H9 (cell line): ENCODE data around the gene GRIN2A. TPM values are rescaled to one million over a fixed set of nuclear protein-coding genes. Genes with fewer than 3 reads are reported as not detected.

Experiments
- DNase-seq: peaks from one replicate; pipeline ENCODE4 v3.0.0-alpha.2; 2017
- H2AFZ ChIP-seq: one replicate; pipeline ENCODE4 v1.6.1; 2013; ENCODE audit warnings: mild to moderate bottlenecking, low read length, control low read depth, moderate library complexity
- H2AK5ac ChIP-seq: 2 replicates; pipeline ENCODE4 v1.6.1; 2013; ENCODE audit warnings: low read length, control low read depth, mixed read lengths; ENCODE audit not compliant: insufficient read length
- H2BK120ac ChIP-seq: one replicate; pipeline ENCODE4 v1.6.1; 2013; ENCODE audit warnings: low read depth, mild to moderate bottlenecking, low read length, control low read depth, inconsistent platforms; ENCODE audit not compliant: poor library complexity, severe bottlenecking
- H2BK12ac ChIP-seq: 2 replicates; pipeline ENCODE4 v1.6.1; 2013; ENCODE audit warnings: low read length, control low read depth, mixed read lengths, low read depth; ENCODE audit not compliant: insufficient read length
- H2BK15ac ChIP-seq: 2 replicates; pipeline ENCODE4 v1.6.1; 2013; ENCODE audit warnings: low read depth, low read length, control low read depth
- H2BK20ac ChIP-seq: one replicate; pipeline ENCODE4 v1.6.1; 2013; ENCODE audit warnings: low read depth, mild to moderate bottlenecking, low read length, control low read depth, inconsistent platforms; ENCODE audit not compliant: poor library complexity, severe bottlenecking
- H2BK5ac ChIP-seq: 2 replicates; pipeline ENCODE4 v1.6.1; 2013; ENCODE audit warnings: low read length, control low read depth, mixed read lengths; ENCODE audit not compliant: insufficient read length
- H3K14ac ChIP-seq: 2 replicates; pipeline ENCODE4 v1.6.1; 2013; ENCODE audit warnings: low read length, control low read depth; ENCODE audit not compliant: insufficient read depth
- H3K18ac ChIP-seq: 2 replicates; pipeline ENCODE4 v1.6.1; 2013; ENCODE audit warnings: low read depth, mild to moderate bottlenecking, mixed read lengths, low read length, control low read depth; ENCODE audit not compliant: insufficient read length
- H3K23ac ChIP-seq: 2 replicates; pipeline ENCODE4 v1.6.1; 2013; ENCODE audit warnings: low read length, control low read depth, mixed read lengths, low read depth; ENCODE audit not compliant: insufficient read length
- H3K23me2 ChIP-seq: 2 replicates; pipeline ENCODE4 v1.6.1; 2013; ENCODE audit warnings: low read depth, mild to moderate bottlenecking, mixed read lengths, low read length, control low read depth; ENCODE audit not compliant: insufficient read length, poor library complexity, severe bottlenecking
- H3K27ac ChIP-seq: 2 replicates; pipeline ENCODE4 v1.5.1; 2013; ENCODE audit warnings: low read length, control low read depth, mixed read lengths, low read depth; ENCODE audit not compliant: insufficient read length
- H3K27me3 ChIP-seq: 2 replicates; pipeline ENCODE4 v1.6.1; 2013; ENCODE audit warnings: low read length, control low read depth, inconsistent platforms; ENCODE audit not compliant: insufficient read depth
- H3K4ac ChIP-seq: 2 replicates; pipeline ENCODE4 v1.6.1; 2013; ENCODE audit warnings: low read depth, mild to moderate bottlenecking, control low read depth, inconsistent platforms, low read length, moderate library complexity
- H3K4me1 ChIP-seq: 2 replicates; pipeline ENCODE4 v1.6.1; 2013; ENCODE audit warnings: low read length, control low read depth, inconsistent platforms; ENCODE audit not compliant: insufficient read depth
- H3K4me2 ChIP-seq: 2 replicates; pipeline ENCODE4 v1.6.1; 2013; ENCODE audit warnings: low read length, control low read depth, mixed read lengths; ENCODE audit not compliant: insufficient read length, insufficient read depth
- H3K56ac ChIP-seq: 2 replicates; pipeline ENCODE4 v1.6.1; 2013; ENCODE audit warnings: low read depth, mild to moderate bottlenecking, mixed read lengths, low read length, control low read depth; ENCODE audit not compliant: insufficient read length
- H3K79me1 ChIP-seq: 2 replicates; pipeline ENCODE4 v1.6.1; 2013; ENCODE audit warnings: low read depth, mild to moderate bottlenecking, moderate library complexity, low read length, control low read depth, inconsistent platforms; ENCODE audit not compliant: insufficient read depth, poor library complexity, severe bottlenecking
- H3K79me2 ChIP-seq: 2 replicates; pipeline ENCODE4 v1.6.1; 2013; ENCODE audit warnings: low read length, control low read depth, inconsistent platforms; ENCODE audit not compliant: insufficient read depth
- H3K9ac ChIP-seq: 2 replicates; pipeline ENCODE4 v1.6.1; 2013; ENCODE audit warnings: low read length, control low read depth, mixed read lengths; ENCODE audit not compliant: insufficient read length; ENCODE audit errors: extremely low read depth
- H3K9me3 ChIP-seq: one replicate; pipeline ENCODE4 v1.6.1; 2013; ENCODE audit warnings: low read depth, low read length, inconsistent platforms; ENCODE audit not compliant: control insufficient read depth
- H3T11ph ChIP-seq: one replicate; pipeline ENCODE4 v1.6.1; 2013; ENCODE audit warnings: mild to moderate bottlenecking, low read length, control low read depth, inconsistent platforms
- H4K20me1 ChIP-seq: one replicate; pipeline ENCODE4 v1.6.1; 2013; ENCODE audit not compliant: control insufficient read depth, insufficient read length, insufficient read depth
- H4K5ac ChIP-seq: 2 replicates; pipeline ENCODE4 v1.6.1; 2013; ENCODE audit warnings: low read depth, mild to moderate bottlenecking, mixed read lengths, low read length, control low read depth; ENCODE audit not compliant: insufficient read length
- H4K8ac ChIP-seq: replicated peaks from 2 replicates; pipeline ENCODE4 v1.6.1; 2013; ENCODE audit warnings: low read length, control low read depth, mixed read lengths, low read depth; ENCODE audit not compliant: insufficient read length
- H4K91ac ChIP-seq: 2 replicates; pipeline ENCODE4 v1.6.1; 2013; ENCODE audit warnings: low read depth, mild to moderate bottlenecking, moderate library complexity, mixed read lengths, low read length, control low read depth; ENCODE audit not compliant: insufficient read length
- H3K27ac Mint-ChIP-seq, 3 experiments: 2 replicates in 2 of 3; 3 replicates in 1 of 3; pipeline ENCODE4 v1.8.0; 2020 to 2021; ENCODE audit warnings: mixed read lengths in 3 of 3, mild to moderate bottlenecking in 1 of 3, moderate library complexity in 1 of 3
- H3K27me3 Mint-ChIP-seq: 2 replicates; pipeline ENCODE4 v1.8.0; 2021; ENCODE audit warnings: low read depth, mild to moderate bottlenecking, moderate library complexity, mixed read lengths
- H3K36me3 Mint-ChIP-seq, 3 experiments: 2 replicates in 2 of 3; 3 replicates in 1 of 3; pipeline ENCODE4 v1.8.0; 2020 to 2021; ENCODE audit warnings: low read depth in 3 of 3, mixed read lengths in 3 of 3; ENCODE audit not compliant: insufficient read depth in 1 of 3
- H3K4me1 Mint-ChIP-seq, 2 experiments: 2 replicates each; pipeline ENCODE4 v1.8.0; 2020; ENCODE audit warnings: mixed read lengths in 2 of 2
- H3K4me3 Mint-ChIP-seq, 2 experiments: 2 replicates in 1 of 2; 3 replicates in 1 of 2; pipeline ENCODE4 v1.8.0; 2020 to 2021; ENCODE audit warnings: mild to moderate bottlenecking in 2 of 2, mixed read lengths in 2 of 2, moderate library complexity in 1 of 2
- H3K9me3 Mint-ChIP-seq, 2 experiments: 2 replicates in 1 of 2; 3 replicates in 1 of 2; pipeline ENCODE4 v1.8.0; 2020; ENCODE audit warnings: mild to moderate bottlenecking in 2 of 2, mixed read lengths in 2 of 2, moderate library complexity in 1 of 2
- CTCF ChIP-seq: fragments of 200-600 bp; sonication (generic); conservative IDR thresholded peaks from 3 replicates; pipeline ENCODE4 v1.8.0; 2021; ENCODE audit warnings: antibody characterized with exemption, mild to moderate bottlenecking
- whole genome bisulfite sequencing: extraction: QIAGEN DNeasy Blood & Tissue Kit; methylation state at CpG from one replicate; pipeline ENCODE4 v1.1.7; 2013; ENCODE audit warnings: missing lambda C conversion rate, low lambda C conversion rate, mixed read lengths; ENCODE audit not compliant: insufficient read length; ENCODE audit errors: extremely low coverage; 5-methylcytosine and 5-hydroxymethylcytosine counted together
- total RNA-seq: library from RNA; stranded (reverse); gene quantifications from 2 replicates; pipeline ENCODE4 v1.2.1, GENCODE V29; 2021

Gene GRIN2A
- total RNA-seq, 1 experiment from 2014 or later = 1.5 TPM

DNA sequence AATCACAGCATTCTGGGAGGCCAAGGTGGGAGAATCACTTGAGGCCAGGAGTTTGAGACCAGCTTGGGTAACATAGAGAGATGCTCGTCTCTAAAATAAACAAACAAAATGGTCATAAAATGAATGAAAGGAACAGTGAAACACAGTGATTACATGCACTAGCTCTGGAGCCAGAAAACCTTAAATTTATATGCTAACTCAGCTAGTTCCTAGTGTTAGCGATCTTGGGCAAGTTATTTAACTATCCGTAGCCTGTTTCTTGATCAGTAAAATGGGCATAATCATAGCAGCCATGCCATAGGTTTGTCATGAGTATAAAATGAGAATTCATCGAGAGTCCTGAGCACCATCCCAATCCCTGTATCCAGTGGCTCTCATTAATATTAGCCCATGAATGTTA, 271.0 kb downstream of the GRIN2A start:
- H3K4me3 Mint-ChIP-seq = no peak overlapping the region
- no peaks in the 10 kb centered on the region; the same call in none of the 2 replicates for H3K27me3 Mint-ChIP-seq

More for the DNA sequence above, 271.0 kb downstream of the GRIN2A start:
- H3K79me1 ChIP-seq = no peaks in the 10 kb centered on the region
- H2AK5ac ChIP-seq = no peak overlapping the region
- no peak overlapping the region for H4K8ac ChIP-seq
- Mint-ChIP-seq H3K27ac (no peak overlapping the region), H3K4me1 (no peaks in the 10 kb centered on the region; a peak in 1 of 4 replicates), H3K36me3 (no peaks in the 10 kb centered on the region), H3K9me3 (no peaks in the 10 kb centered on the region)
- no peak overlapping the region for H3K23ac ChIP-seq
- no peak overlapping the region for H3K14ac ChIP-seq
- H3K4ac ChIP-seq = no peak overlapping the region
- no peak overlapping the region for H4K91ac ChIP-seq
- H3K27ac ChIP-seq = no peak overlapping the region
- no peaks in the 10 kb centered on the region for H4K20me1 ChIP-seq
- H2BK5ac ChIP-seq = no peak overlapping the region
- H2BK15ac ChIP-seq = no peak overlapping the region
- no peak overlapping the region for H2AFZ ChIP-seq
- no peak for DNase-seq
- WGBS = no CpG with 5 or more reads among the region's 4 CpGs
- H3K9me3 ChIP-seq = no peaks in the 10 kb centered on the region
- H4K5ac ChIP-seq = no peak overlapping the region
- H2BK20ac ChIP-seq = no peak overlapping the region
- H3K23me2 ChIP-seq = peaks cover 2% of the 10 kb centered on the region
- no peak overlapping the region for H2BK120ac ChIP-seq
- no peak overlapping the region for H3K4me2 ChIP-seq
- no peak overlapping the region for H3T11ph ChIP-seq
- H3K79me2 ChIP-seq = no peaks in the 10 kb centered on the region
- no peaks in the 10 kb centered on the region for H3K27me3 ChIP-seq
- no peak overlapping the region for H3K56ac ChIP-seq
- TF ChIP-seq CTCF = no peak
- no peaks in the 10 kb centered on the region for H3K4me1 ChIP-seq
- H2BK12ac ChIP-seq = no peak overlapping the region
- H3K18ac ChIP-seq = no peak overlapping the region
- H3K9ac ChIP-seq = no peak overlapping the region
